HG03439 (cell line): Measurements from ENCODE around the gene KCNJ14.

ENCODE experiments used
- ATAC-seq: cut with Tn5 transposase; IDR thresholded peaks from one replicate; pipeline ENCODE4 v1.9.1; 2021; ENCODE audit warnings: mild to moderate bottlenecking, moderate library complexity; ENCODE audit not compliant: unreplicated experiment

KCNJ14 gene

GRCh38 chr19:48455171-48455907 lies at the start of gene KCNJ14:
KCNJ14 (plus strand) TSS chr19:48455574; CDS start chr19:48461725, 6,151 bp downstream.
- no peak for ATAC-seq

GRCh38 chr19:48405850-48406249 lies 49.5 kb upstream of the KCNJ14 start:
- no peak for ATAC-seq

GRCh38 chr19:48413879-48414587 lies 41.3 kb upstream of the KCNJ14 start:
- no peak for ATAC-seq

GRCh38 chr19:48415395-48415794 lies 40.0 kb upstream of the KCNJ14 start:
- no peak for ATAC-seq

GRCh38 chr19:48415806-48416221 lies 39.6 kb upstream of the KCNJ14 start:
- ATAC-seq: no peak

GRCh38 chr19:48417421-48417820 lies 38.0 kb upstream of the KCNJ14 start:
- no peak for ATAC-seq

GRCh38 chr19:48418317-48419064 lies 36.9 kb upstream of the KCNJ14 start:
- ATAC-seq: no peak

GRCh38 chr19:48419158-48419920 lies 36.0 kb upstream of the KCNJ14 start:
- peak; percentile 68 for ATAC-seq

GRCh38 chr19:48421548-48421947 lies 33.8 kb upstream of the KCNJ14 start:
- ATAC-seq: no peak

GRCh38 chr19:48424694-48425219 lies 30.6 kb upstream of the KCNJ14 start:
- no peak for ATAC-seq

- no peak for ATAC-seq
Measured at GRCh38 chr19:48428670-48429069, 26.7 kb upstream of the KCNJ14 start.

- ATAC-seq: no peak
Measured at GRCh38 chr19:48433337-48433736, 22.0 kb upstream of the KCNJ14 start.

- no peak for ATAC-seq
Measured at GRCh38 chr19:48436586-48436985, 18.8 kb upstream of the KCNJ14 start.

GRCh38 chr19:48441360-48442050 lies 13.9 kb upstream of the KCNJ14 start:
- ATAC-seq: no peak

GRCh38 chr19:48442116-48443035 lies 13.0 kb upstream of the KCNJ14 start:
- no peak for ATAC-seq

GRCh38 chr19:48443256-48443655 lies 12.1 kb upstream of the KCNJ14 start:
- ATAC-seq: no peak

- ATAC-seq: no peak
Measured at GRCh38 chr19:48443731-48444128, 11.6 kb upstream of the KCNJ14 start.

- no peak for ATAC-seq
Measured at GRCh38 chr19:48444129-48444935, 11.0 kb upstream of the KCNJ14 start.
